Kidney epithelial cell (primary cell): Measurements from ENCODE around the gene RACGAP1. TPM values are rescaled to one million over a fixed set of nuclear protein-coding genes. Genes with fewer than 3 reads are reported as not detected.

Experiments
- DNase-seq: peaks from one replicate; pipeline ENCODE4 v3.0.0-alpha.2; 2010; ENCODE audit warnings: low read depth
- H3K27me3 ChIP-seq: 2 replicates; pipeline ENCODE4 v1.6.0; 2011; ENCODE audit warnings: low read length; ENCODE audit not compliant: control insufficient read depth, insufficient read depth
- H3K36me3 ChIP-seq: 2 replicates; pipeline ENCODE4 v1.5.1; 2011; ENCODE audit warnings: low read length; ENCODE audit not compliant: control insufficient read depth, insufficient read depth
- H3K4me3 ChIP-seq: 2 replicates; pipeline ENCODE4 v1.5.1; 2011; ENCODE audit warnings: low read depth, mild to moderate bottlenecking, control low read depth, low read length
- total RNA-seq: library from RNA; depleted of rRNA; stranded (reverse); fragments of >200 nt; gene quantifications from 2 replicates; pipeline ENCODE4 v1.2.3, GENCODE V29; 2015
- TF ChIP-seq, protein P1 (sequence below): IDR thresholded peaks from 2 replicates; pipeline ENCODE4 v1.5.1; 2011; ENCODE audit warnings: mild to moderate bottlenecking, moderate library complexity, low read length, control low read depth, inconsistent platforms; ENCODE audit not compliant: insufficient read depth, poor library complexity, severe bottlenecking

Gene RACGAP1
- total RNA-seq, 1 donor from 2014 or later: 12.1 TPM

- Histone ChIP-seq H3K27me3 (no peaks in the 10 kb centered on the region), H3K36me3 (peaks cover 3% of the 10 kb centered on the region), H3K4me3 (no peak overlapping the region)
- DNase-seq: no peak
- TF ChIP-seq, protein P1, sequence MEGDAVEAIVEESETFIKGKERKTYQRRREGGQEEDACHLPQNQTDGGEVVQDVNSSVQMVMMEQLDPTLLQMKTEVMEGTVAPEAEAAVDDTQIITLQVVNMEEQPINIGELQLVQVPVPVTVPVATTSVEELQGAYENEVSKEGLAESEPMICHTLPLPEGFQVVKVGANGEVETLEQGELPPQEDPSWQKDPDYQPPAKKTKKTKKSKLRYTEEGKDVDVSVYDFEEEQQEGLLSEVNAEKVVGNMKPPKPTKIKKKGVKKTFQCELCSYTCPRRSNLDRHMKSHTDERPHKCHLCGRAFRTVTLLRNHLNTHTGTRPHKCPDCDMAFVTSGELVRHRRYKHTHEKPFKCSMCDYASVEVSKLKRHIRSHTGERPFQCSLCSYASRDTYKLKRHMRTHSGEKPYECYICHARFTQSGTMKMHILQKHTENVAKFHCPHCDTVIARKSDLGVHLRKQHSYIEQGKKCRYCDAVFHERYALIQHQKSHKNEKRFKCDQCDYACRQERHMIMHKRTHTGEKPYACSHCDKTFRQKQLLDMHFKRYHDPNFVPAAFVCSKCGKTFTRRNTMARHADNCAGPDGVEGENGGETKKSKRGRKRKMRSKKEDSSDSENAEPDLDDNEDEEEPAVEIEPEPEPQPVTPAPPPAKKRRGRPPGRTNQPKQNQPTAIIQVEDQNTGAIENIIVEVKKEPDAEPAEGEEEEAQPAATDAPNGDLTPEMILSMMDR: no peak
These were observed 8.5 kb downstream of the RACGAP1 start for GRCh38 chr12:50016501-50017475.

- Histone ChIP-seq H3K27me3 (no peaks in the 10 kb centered on the region), H3K4me3 (no peak overlapping the region), H3K36me3 (peaks cover 3% of the 10 kb centered on the region)
- TF ChIP-seq, protein P1: no peak
- no peak for DNase-seq
These were observed 11.0 kb downstream of the RACGAP1 start for GRCh38 chr12:50014342-50014741.

GRCh38 chr12:50013361-50014147 lies 11.7 kb downstream of the RACGAP1 start:
- Histone ChIP-seq H3K4me3 (no peak overlapping the region), H3K36me3 (peaks cover 3% of the 10 kb centered on the region), H3K27me3 (no peaks in the 10 kb centered on the region)
- TF ChIP-seq, protein P1: no peak
- no peak for DNase-seq

GRCh38 chr12:50006754-50007442 lies 18.4 kb downstream of the RACGAP1 start:
- no peaks in the 10 kb centered on the region for H3K36me3 ChIP-seq
- no peak for DNase-seq
- H3K4me3 ChIP-seq: no peak overlapping the region
- TF ChIP-seq, protein P1: no peak
- H3K27me3 ChIP-seq: no peaks in the 10 kb centered on the region

DNA sequence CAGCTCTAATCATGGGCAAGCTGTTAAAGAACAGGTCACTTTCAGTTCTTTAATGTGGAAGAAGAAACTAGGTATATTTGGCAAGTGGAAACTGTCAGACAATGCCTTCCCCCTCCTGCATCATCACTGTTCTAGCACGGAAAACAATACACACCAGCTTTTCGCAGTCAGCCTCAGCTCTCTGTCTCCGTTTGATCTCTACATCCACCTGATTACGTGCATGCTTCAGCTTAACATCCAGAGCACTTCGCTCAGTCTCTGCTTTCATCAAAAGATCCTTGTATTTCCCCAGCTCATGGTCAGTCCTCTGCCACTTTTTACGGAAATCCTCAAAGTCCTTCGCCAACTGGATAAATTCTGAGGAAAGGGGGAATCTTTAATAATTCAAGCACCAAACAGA lies 19.0 kb downstream of the RACGAP1 start:
- Histone ChIP-seq H3K4me3 (no peak overlapping the region), H3K36me3 (no peaks in the 10 kb centered on the region), H3K27me3 (no peaks in the 10 kb centered on the region)
- no peak for DNase-seq
- TF ChIP-seq, protein P1: no peak
